Measurements from ENCODE around the gene GPC1. TPM values are rescaled to one million over a fixed set of nuclear protein-coding genes. Genes with fewer than 3 reads are reported as not detected.

Gene GPC1
- total and polyA plus RNA-seq, 11 donors = 131 to 316 (median 193) TPM

DNA sequence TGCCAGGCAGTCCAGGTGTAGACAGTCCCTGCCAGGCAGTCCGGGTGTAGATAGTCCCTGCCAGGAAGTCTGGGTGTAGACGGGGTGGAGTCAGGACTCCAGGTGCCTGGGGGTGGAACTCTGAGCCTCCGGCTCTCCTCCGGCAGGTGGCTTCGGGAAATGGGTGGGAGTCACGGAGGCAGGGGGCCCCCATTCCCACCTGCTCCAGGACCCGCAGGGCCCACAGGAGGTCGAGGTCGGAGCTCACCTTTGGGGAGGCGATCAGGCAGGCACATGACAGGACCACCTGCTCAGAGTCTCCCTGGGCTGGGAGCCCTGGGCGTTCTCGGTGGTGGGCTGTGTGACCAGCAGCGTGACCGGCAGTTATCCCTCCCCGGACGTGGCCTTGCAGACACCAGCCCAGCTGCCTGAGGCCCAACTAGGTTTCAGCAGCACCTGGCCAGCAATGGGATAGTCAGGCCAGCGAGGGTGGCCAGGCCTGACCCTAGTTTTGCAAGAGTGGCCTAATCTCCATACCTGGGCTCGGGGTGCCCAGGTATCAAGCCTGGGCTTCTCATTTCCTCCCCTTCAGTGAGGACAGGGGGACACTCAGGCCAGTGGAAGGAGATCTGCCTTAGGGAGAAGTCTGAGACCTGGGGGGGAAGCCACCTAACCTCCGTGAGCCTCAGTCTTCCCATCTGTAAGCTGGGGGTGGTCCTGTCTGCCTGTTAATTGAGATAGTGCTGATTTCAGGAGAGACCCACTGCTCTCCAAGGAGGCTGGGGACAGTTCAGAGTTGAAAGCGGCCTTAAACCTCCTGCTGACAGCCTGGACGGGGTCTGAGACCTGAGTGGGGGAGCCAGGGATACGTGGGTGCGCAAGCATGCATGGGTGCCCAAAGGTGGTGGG, 13.2 kb downstream of the GPC1 start:
- Histone ChIP-seq H3K4me1 (peaks cover 0 to 67% (median 23%) of the 10 kb centered on the region in 12 donors), H3K36me3 (peaks cover 0 to 2% (median 0%) of the 10 kb centered on the region in 9 donors), H3K4me3 (no peak overlapping the region), H3K9me3 (no peaks in the 10 kb centered on the region), H3K27ac (no peak overlapping the region), H3K27me3 (peaks cover 0 to 20% (median 0%) of the 10 kb centered on the region in 9 donors)
- no peak for TF ChIP-seq CTCF (IDR thresholded peaks at IDR 0.05)
- TF ChIP-seq POLR2A (IDR thresholded peaks at IDR 0.05) = no peak
- WGBS, 4 donors = 79 to 91% (median 86%) methylated on average over 14 to 23 of the region's 23 CpGs
- intact Hi-C loops (cut with DNase I) = no loop called here
- DNase-seq (no peak), ATAC-seq (no peak)

DNA sequence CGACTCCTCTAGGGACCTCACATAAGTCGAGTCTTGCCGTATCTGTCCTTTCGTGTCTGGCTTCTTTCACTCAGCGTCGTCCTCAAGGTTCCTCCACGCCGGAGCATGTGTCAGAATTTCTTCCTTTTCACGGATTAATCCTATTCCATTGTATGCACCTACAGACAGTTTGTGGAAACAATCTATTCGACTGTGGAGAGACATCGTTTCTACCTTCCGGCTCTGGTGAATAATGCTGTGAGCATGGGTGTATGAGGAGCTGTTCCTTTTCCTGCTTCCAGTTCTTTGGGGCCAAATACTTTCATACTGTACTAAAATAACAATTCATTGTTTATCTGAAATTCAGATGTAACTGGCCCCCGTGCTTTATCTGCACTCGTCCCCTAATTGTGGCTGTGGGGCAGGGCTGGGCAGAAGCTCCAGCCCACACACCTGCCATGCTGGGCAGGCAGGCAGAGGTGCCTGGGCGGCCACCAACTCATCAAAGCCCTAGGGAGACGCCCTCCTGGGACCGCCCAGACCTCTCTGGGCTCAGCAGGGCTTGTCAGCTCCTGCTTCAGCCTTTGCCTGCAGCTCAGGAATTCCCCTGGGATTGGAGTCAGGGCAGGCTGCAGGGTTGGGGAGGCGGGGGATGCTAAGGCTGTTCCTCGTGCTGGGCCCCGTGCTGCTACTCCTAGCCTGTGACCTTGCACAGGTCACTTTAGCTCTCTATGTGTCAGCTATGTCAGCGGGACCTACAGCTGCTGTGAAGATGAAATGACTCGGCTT, 14.5 kb downstream of the GPC1 start:
- Histone ChIP-seq H3K36me3 (peaks cover 0 to under 1% (median 0%) of the 10 kb centered on the region in 9 donors), H3K27ac (no peak overlapping the region), H3K4me3 (no peak overlapping the region), H3K4me1 (peaks cover 0 to 74% (median 24%) of the 10 kb centered on the region in 12 donors), H3K27me3 (peaks cover 0 to 33% (median 0%) of the 10 kb centered on the region in 9 donors), H3K9me3 (no peaks in the 10 kb centered on the region)
- TF ChIP-seq CTCF (IDR thresholded peaks at IDR 0.05) (no peak), POLR2A (IDR thresholded peaks at IDR 0.05) (no peak)
- 44 to 52% (median 47%) methylated on average over 18 to 22 of the region's 22 CpGs for WGBS, 4 donors
- peak in 1 of 4 donors; percentile 15 for ATAC-seq
- DNase-seq = peak in 2 of 5 donors; percentile 37 to 46
- intact Hi-C loops (cut with DNase I) = no loop called here

GRCh38 chr2:240450532-240451107, 15.2 kb downstream of the GPC1 start:
- DNase-seq (peak in 3 of 5 donors; percentile 29 to 47 (median 29)), ATAC-seq (no peak)
- intact Hi-C loops (cut with DNase I) = no loop called here
- TF ChIP-seq POLR2A (IDR thresholded peaks at IDR 0.05) (no peak), CTCF (IDR thresholded peaks at IDR 0.05) (no peak)
- Histone ChIP-seq H3K4me1 (peaks cover 0 to 81% (median 28%) of the 10 kb centered on the region in 12 donors), H3K27ac (no peak overlapping the region), H3K36me3 (no peaks in the 10 kb centered on the region), H3K4me3 (no peak overlapping the region), H3K27me3 (peaks cover 0 to 40% (median 3%) of the 10 kb centered on the region in 9 donors), H3K9me3 (no peaks in the 10 kb centered on the region)
- WGBS, 4 donors = 49 to 65% (median 63%) methylated on average over 12 to 16 of the region's 16 CpGs

Data from heart left ventricle (tissue), 16 donors.